ENCODE data around the gene PGAP1.

PGAP1 gene

DNA sequence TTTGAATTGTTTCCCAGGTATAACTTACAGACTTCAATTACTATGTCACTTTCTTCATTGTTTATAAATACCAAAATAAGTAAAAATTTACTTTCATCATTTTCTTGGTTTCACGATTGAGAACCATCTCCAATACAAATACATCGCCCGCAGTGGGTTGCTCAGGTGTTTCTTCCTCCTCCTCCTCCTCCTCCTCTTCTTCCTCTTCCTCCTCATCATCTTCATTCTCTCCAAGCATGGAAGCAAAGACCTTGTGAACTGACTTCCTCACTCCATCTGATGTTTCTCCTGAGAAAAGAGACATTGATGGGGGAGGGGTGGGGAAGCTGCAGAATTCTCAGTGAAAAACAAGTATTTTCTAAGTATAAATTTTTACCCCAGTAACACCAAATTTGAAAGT lies 133.6 kb downstream of the PGAP1 start:
- no peak for DNase-seq (ENCODE audit: low spot score)

GRCh38 chr2:196783431-196784094 lies 142.9 kb downstream of the PGAP1 start:
- DNase-seq (ENCODE audit: low spot score): peak; percentile 74
